ENCODE measurements around the gene PFKFB2. TPM values are rescaled to one million over a fixed set of nuclear protein-coding genes. Genes with fewer than 3 reads are reported as not detected.

The PFKFB2 gene
- total RNA-seq, 1 donor from 2014 or later: 10.0 TPM

DNA sequence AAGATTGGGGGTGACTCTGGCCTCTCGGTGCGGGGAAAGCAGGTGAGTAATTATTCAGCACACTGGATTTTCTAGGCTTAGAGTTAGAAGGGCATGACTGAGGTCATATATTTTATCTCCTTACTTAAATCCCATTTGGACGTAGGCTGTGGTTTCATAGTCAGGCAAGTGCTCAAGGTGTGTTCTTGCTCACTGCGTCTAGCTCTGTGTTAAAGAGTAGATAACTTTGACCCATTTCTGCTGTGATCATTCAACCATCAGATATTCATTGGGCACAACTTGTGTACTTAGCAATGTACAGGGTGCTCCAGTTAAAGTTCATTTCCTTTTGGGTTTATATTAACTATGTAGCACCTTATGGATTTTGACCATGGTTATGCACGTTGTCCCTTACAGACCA, 14.6 kb downstream of the PFKFB2 start:
- Mint-ChIP-seq H3K27ac (no peak overlapping the region), H3K27me3 (ENCODE audit: insufficient read depth, low read depth) (no peaks in the 10 kb centered on the region), H3K36me3 (peaks cover 2% of the 10 kb centered on the region), H3K4me1 (no peaks in the 10 kb centered on the region), H3K9me3 (no peaks in the 10 kb centered on the region), H3K4me3 (no peak overlapping the region)
- H3K27me3 ChIP-seq: no peaks in the 10 kb centered on the region
- H3K79me2 ChIP-seq (ENCODE audit: low read depth): no peaks in the 10 kb centered on the region
- no peaks in the 10 kb centered on the region for H3K4me1 ChIP-seq
- no peaks in the 10 kb centered on the region for H3K9me3 ChIP-seq (ENCODE audit: low read depth)
- no peak for DNase-seq (ENCODE audit: low spot score)
- H3K36me3 ChIP-seq: no peaks in the 10 kb centered on the region
- no peak overlapping the region for H2AFZ ChIP-seq (replicated peaks)
- H3K9ac ChIP-seq: no peak overlapping the region
- TF ChIP-seq EZH2phosphoT487 (IDR thresholded peaks at IDR 0.05): no peak
- no peak for TF ChIP-seq EZH2 (IDR thresholded peaks at IDR 0.05)
- TF ChIP-seq CTCF (IDR thresholded peaks at IDR 0.05): no peak
- H3K4me3 ChIP-seq: no peak overlapping the region
- H3K4me2 ChIP-seq: no peak overlapping the region
- H4K20me1 ChIP-seq (ENCODE audit: low read depth): no peaks in the 10 kb centered on the region
- H3K27ac ChIP-seq: no peak overlapping the region
- no peaks in the 10 kb centered on the region for H3F3A ChIP-seq (ENCODE audit: low read depth)

DNA sequence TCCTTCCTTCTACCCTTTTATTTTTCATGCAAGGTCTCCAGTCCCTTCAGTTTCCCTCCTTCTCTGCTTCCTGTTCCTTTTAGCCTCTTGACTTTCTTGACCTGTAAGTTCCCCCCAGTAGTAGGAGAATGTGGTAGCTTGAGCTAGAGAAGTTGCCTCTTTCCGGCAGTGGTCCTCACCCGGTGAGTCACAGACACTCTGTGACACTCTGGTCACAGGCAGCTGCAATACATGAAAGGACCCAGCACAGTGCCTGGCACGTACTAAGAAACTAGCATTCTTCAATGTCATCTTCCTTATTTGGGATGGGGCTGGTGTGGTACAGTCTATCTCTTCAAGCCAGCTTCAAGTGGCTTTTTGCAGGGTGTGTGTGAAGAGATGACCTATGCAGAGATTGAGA, 16.0 kb downstream of the PFKFB2 start:
- peaks cover 1% of the 10 kb centered on the region for H3K36me3 Mint-ChIP-seq
- Histone ChIP-seq H3K4me1 (no peaks in the 10 kb centered on the region), H4K20me1 (ENCODE audit: low read depth) (no peaks in the 10 kb centered on the region), H2AFZ (replicated peaks) (no peak overlapping the region), H3F3A (ENCODE audit: low read depth) (no peaks in the 10 kb centered on the region), H3K9me3 (ENCODE audit: low read depth) (no peaks in the 10 kb centered on the region), H3K9ac (no peak overlapping the region), H3K4me2 (no peak overlapping the region), H3K79me2 (ENCODE audit: low read depth) (no peaks in the 10 kb centered on the region), H3K36me3 (no peaks in the 10 kb centered on the region), H3K27ac (no peak overlapping the region), H3K4me3 (no peak overlapping the region), H3K27me3 (no peaks in the 10 kb centered on the region)
- H3K27me3 Mint-ChIP-seq (ENCODE audit: insufficient read depth, low read depth): no peaks in the 10 kb centered on the region
- peak overlapping the region; percentile 38 for H3K27ac Mint-ChIP-seq
- DNase-seq (ENCODE audit: low spot score): no peak
- TF ChIP-seq EZH2phosphoT487 (IDR thresholded peaks at IDR 0.05) (no peak), CTCF (IDR thresholded peaks at IDR 0.05) (no peak), EZH2 (IDR thresholded peaks at IDR 0.05) (no peak)
- no peak overlapping the region for H3K4me3 Mint-ChIP-seq
- no peaks in the 10 kb centered on the region for H3K9me3 Mint-ChIP-seq
- no peaks in the 10 kb centered on the region for H3K4me1 Mint-ChIP-seq

- no peaks in the 10 kb centered on the region for H3K4me1 ChIP-seq
- Mint-ChIP-seq H3K4me1 (no peaks in the 10 kb centered on the region), H3K36me3 (peaks cover 1% of the 10 kb centered on the region), H3K9me3 (no peaks in the 10 kb centered on the region), H3K4me3 (no peak overlapping the region), H3K27ac (no peak overlapping the region), H3K27me3 (ENCODE audit: insufficient read depth, low read depth) (no peaks in the 10 kb centered on the region)
- H4K20me1 ChIP-seq (ENCODE audit: low read depth): no peaks in the 10 kb centered on the region
- no peak overlapping the region for H3K9ac ChIP-seq
- H3K79me2 ChIP-seq (ENCODE audit: low read depth): no peaks in the 10 kb centered on the region
- no peak overlapping the region for H3K4me3 ChIP-seq
- H3K9me3 ChIP-seq (ENCODE audit: low read depth): no peaks in the 10 kb centered on the region
- H3F3A ChIP-seq (ENCODE audit: low read depth): no peaks in the 10 kb centered on the region
- no peaks in the 10 kb centered on the region for H3K27me3 ChIP-seq
- no peak overlapping the region for H2AFZ ChIP-seq (replicated peaks)
- no peaks in the 10 kb centered on the region for H3K36me3 ChIP-seq
- DNase-seq (ENCODE audit: low spot score): no peak
- TF ChIP-seq EZH2 (IDR thresholded peaks at IDR 0.05) (no peak), CTCF (IDR thresholded peaks at IDR 0.05) (no peak), EZH2phosphoT487 (IDR thresholded peaks at IDR 0.05) (no peak)
- no peak overlapping the region for H3K4me2 ChIP-seq
- no peak overlapping the region for H3K27ac ChIP-seq
Measured at GRCh38 chr1:207069858-207070506, 16.9 kb downstream of the PFKFB2 start.

All from neural progenitor cell (in vitro differentiated cells).